GM21526 (cell line): ENCODE measurements around the gene RNF207.

Experiments
- ATAC-seq: cut with Tn5 transposase; IDR thresholded peaks from one replicate; pipeline ENCODE4 v1.9.1; 2021; ENCODE audit warnings: moderate library complexity; ENCODE audit not compliant: unreplicated experiment, low FRiP score

The RNF207 gene

GRCh38 chr1:6205849-6206519 is at the start of gene RNF207:
Gene RNF207 (plus strand): TSS chr1:6206119. CDS start chr1:6206536, 417 bp downstream.
- no peak for ATAC-seq

DNA sequence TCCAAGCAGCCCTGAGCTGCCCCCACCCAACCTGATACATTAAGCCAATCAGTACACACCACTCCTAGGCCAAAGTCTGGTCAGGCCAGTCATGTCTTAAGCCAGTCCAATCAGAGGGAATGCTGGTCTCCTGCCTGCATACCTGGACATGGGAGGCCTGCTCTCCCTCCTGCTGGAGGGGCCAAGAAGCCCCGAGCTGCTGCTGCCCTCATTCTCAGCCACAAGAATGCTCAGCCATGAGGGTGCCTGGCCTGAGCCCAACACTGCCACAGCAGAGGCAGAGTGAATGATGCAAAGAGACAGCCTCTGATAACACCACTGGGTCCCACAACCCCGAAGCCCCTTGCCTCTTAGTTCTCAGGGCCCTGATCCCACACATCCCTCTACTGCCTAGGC is 48.8 kb upstream of the RNF207 start:
- ATAC-seq = no peak

- no peak for ATAC-seq
Measured at GRCh38 chr1:6157528-6158174, 48.3 kb upstream of the RNF207 start.

GRCh38 chr1:6158181-6158580 is 47.7 kb upstream of the RNF207 start:
- no peak for ATAC-seq

GRCh38 chr1:6162341-6162740 is 43.6 kb upstream of the RNF207 start:
- ATAC-seq = no peak

GRCh38 chr1:6162773-6163172 is 43.1 kb upstream of the RNF207 start:
- no peak for ATAC-seq

GRCh38 chr1:6163191-6163972 is 42.5 kb upstream of the RNF207 start:
- no peak for ATAC-seq

DNA sequence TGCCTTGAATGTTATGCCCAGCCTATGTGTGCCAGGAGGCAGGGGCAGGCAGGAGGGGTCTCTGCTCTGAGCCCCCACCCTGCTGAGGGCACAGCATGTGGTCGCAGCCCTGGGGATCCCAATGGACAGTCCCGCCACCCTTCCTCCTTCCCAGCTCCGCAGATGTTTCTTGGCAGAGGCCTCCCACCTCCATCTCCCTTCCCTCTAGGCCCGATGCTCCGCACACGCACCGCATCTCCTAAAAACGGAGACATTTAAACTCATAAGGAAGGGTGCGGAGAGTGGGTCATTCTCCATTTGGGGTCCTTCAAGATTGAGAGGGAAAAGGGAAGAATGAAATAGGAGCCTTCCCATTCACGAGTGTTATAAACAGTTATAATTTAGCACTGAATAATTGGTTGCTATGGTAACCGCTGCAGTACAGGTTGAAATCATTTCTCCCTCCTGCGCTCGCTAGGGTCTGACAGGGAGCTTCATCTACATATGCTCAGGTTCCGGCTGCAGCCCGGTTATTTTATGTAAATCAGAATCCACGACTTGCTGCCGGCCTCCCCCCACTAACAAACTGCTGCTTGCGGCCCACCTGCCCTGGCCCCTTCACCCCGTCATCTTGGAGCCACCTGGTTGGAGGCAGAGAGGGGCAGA is 41.8 kb upstream of the RNF207 start:
- ATAC-seq = no peak

GRCh38 chr1:6165027-6165426 is 40.9 kb upstream of the RNF207 start:
- no peak for ATAC-seq

DNA sequence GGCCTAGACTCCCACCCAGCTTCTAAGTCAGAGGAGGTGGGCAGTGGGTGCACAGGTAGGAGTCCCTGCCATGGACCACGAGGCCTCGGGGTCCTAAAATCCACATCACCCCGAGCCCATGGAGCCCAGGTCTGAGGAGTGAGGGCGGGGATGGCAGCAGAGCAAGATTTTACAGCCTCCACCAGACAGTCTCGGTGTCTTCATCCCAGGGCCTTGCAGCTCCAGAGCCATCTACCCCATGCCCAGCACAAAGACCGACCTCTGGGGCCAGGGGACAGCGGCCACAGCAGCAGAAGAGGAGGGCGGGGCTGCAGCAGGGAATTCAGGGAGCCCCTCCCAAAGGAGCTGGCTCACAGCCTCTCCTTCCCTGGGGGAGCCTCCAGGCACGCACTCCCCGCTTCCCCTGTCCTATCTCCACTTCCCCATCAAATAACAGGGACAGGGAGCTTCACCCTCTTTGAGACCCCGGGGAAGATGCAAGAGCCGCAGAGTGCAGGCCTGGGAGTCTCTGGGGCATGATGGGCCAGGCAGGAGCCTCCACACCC is 40.4 kb upstream of the RNF207 start:
- no peak for ATAC-seq

DNA sequence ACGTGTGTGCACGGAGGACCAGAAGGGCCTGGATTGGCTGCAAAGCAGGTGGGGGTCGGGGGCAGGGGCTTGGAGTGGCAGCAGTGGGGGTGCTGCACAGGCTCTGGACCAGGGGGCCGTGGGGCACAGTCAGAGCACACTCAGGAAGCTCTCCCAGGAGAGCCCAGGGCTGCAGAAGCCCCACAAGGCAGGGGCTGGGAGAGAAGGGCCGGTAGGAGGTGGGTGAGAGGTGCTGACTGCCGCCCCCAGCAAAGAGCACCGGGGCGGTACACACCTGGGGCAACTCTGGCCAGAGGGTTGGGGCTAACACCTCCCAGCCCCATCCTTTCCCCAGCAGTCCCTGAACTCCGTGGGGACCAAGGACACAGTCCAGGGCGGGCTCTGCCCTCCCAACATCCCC is 39.7 kb upstream of the RNF207 start:
- no peak for ATAC-seq

DNA sequence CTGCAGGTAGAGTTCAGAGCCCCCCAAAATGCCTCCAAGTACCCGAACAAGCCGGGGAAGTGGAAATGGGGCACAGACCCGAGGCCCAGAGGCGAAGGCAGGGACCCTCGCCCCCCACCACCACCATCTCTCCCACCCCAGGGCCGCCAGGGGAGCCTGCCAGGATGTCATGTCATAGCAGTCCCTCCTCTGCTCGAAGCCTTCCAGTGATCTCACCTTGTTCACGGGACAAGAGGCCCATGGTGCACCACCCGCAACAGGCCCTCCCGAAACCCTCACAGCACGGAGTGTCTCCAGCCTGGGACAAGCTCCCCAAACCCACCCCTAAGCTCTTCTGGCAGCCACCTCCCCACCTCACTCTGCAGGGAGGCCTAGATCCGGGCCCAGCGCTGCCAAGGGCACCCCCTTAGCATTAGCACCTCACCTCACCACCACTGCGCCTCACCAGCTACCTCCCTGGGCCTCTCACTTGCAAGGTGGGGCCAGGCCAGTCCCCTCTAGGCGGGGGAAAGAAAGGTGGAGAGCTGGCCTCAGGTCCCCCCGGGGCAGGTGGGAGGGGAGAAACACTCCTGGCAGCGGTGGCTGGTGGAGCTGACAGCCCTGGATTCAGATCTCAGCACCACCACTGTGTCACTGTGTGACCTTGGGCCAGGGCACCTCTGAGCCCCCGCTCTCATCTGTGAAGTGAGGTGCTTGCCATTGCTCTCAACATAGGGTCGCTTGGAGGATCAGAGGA is 39.1 kb upstream of the RNF207 start:
- ATAC-seq = no peak

DNA sequence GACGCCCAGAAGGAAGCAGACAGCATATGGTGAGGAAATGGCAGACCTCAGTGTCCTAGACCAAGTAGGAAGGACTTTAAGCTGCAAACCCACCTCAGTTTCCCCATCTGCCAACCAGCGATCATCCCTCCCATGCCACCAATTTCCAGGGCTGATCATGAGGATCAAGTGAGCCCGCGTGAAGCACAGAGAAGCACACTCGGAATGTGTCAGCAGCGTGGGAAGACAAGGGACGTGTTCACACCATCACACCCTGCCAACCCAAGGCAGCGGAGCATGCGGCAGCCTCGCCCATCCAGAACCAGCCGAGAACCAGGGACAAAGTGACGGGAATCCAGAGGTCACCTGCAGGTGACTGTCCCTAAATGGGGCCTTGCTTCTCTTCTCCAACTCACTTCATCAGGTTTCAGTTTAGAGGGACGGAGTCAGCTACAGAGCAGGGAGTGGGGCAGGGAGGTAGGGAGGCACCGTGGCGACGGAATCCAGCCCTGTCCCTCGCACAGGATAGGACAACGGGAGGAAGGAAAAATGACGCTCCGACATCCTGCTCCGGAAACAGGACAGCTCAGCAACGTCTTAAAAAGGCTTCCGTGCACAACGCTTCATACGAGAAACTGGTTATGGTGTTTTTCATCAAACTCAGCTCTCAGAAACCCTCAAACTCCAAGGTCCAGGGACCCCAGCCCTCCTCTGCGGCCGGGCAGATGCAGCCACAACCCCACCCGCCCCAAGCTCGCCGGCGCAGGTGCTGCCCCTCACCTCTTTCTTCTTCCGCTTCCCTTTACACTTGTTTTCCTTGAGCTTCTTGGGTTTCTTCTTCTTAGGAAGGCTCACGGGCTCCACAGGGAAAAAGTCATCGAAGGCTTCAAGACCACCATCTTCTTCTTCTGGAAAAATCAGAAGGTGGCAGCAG is 38.3 kb upstream of the RNF207 start:
- ATAC-seq = no peak

DNA sequence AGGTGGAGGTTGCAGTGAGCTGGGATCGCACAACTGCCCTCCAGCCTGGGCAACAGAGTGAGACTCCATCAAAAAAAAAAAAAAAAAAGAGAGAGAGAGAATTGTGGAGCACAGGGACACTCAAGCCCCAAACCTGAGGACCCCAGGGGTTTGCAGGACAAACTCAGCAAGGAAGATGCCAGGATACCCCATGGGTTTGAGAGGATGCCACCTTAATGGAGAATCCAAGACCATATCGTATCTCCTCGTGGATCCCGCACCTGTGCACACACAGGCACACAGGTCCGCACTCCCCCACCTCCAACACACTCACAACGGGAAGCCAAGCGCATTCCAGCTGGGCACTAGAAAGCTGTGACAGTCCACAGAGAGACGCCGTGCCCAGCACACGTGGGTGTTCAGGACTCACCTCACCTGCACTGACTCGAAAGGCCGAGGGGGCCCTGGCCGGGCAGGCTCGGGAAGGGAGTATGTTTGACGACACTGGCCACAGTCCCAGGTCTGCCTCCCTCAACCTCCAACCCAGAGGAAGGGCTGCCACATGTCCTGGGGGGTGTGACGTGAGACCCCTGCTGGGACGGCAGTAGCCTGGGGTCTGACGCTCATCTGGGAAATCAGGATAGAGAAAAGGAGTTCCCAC is 36.9 kb upstream of the RNF207 start:
- no peak for ATAC-seq

DNA sequence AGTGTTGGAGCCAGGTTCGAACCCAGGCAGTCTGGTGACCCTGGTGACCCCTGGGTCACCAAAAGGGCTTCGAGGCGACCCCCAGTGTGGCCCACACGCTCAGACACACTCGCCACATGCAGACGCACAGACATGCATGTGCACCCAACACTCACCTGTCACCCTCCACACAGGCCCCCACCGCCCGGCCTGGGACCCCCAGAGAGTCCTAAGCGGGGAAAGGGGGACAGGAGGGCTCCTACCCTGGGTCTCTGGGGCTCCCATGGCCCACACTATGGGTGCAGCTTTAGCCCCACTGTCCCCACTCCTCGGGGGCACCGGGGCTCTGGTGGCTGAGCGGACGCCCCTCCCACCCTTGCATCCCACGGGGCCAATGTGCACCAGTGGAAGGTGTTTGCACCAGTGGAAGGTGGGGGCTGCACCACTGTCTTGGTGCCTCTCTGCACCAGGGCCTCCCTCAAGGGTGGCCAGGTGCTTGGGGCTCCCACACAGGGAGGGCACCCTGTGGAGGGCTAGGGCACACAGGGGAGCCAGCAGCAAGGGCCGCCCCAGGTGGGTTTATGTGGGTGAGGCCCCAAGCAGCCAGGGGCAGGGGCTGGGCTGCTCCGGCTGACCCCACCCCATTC is 35.7 kb upstream of the RNF207 start:
- no peak for ATAC-seq

GRCh38 chr1:6170742-6171201 is 35.1 kb upstream of the RNF207 start:
- ATAC-seq = no peak

DNA sequence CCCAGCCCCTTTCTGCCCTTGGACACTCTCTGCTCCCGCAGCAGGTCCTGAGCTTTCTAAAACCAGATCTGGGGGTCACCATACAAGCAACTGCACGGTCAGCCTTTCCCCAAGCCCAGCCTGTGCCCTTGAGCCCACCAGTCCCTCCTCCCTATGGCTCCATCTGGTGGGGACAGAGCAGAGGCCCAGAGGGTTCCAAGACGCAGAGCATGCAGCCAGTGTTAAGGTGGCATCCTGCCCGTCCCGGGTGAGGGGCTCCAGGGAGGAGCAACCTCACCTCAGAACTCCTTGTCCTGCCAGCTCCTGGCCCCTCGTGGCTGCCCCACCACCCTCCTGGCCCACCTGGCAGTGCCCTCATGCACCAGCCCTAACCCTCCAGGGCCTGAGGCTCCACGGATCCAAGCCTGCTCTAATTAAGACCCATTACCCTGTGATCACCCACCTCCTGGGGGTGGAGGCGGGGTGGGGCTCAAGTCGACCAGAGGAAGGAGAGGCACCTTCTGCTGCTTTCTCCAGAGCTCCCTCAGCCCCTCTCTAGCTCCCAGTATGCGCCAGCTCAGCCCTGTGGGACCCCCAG is 34.3 kb upstream of the RNF207 start:
- no peak for ATAC-seq

GRCh38 chr1:6172549-6172948 is 33.4 kb upstream of the RNF207 start:
- no peak for ATAC-seq
